Measurements from ENCODE around the gene FGFBP3.

FGFBP3 gene

GRCh38 chr10:91909117-91909677, at the start of gene FGFBP3:
FGFBP3 (minus strand) TSS chr10:91909486; CDS start chr10:91908969, 517 bp downstream.
- DNase-seq: peak; percentile 73

- DNase-seq: no peak
Observed at GRCh38 chr10:91957091-91957490, 47.8 kb upstream of the FGFBP3 start.

- no peak for DNase-seq
Observed at GRCh38 chr10:91955114-91955513, 45.8 kb upstream of the FGFBP3 start.

- no peak for DNase-seq
Observed at GRCh38 chr10:91953600-91954160, 44.4 kb upstream of the FGFBP3 start.

- DNase-seq: no peak
Observed at GRCh38 chr10:91944880-91945630, 35.8 kb upstream of the FGFBP3 start.

GRCh38 chr10:91941426-91941825, 32.1 kb upstream of the FGFBP3 start:
- no peak for DNase-seq

GRCh38 chr10:91939653-91940052, 30.4 kb upstream of the FGFBP3 start:
- DNase-seq: no peak

- no peak for DNase-seq
Observed at GRCh38 chr10:91935886-91936285, 26.6 kb upstream of the FGFBP3 start.

GRCh38 chr10:91932737-91933136, 23.5 kb upstream of the FGFBP3 start:
- no peak for DNase-seq

GRCh38 chr10:91931526-91932190, 22.4 kb upstream of the FGFBP3 start:
- peak; percentile 87 for DNase-seq

- DNase-seq: no peak
Observed at GRCh38 chr10:91930939-91931338, 21.7 kb upstream of the FGFBP3 start.

GRCh38 chr10:91925022-91925320, 15.7 kb upstream of the FGFBP3 start:
- no peak for DNase-seq

- DNase-seq: no peak
Observed at GRCh38 chr10:91924212-91925021, 15.1 kb upstream of the FGFBP3 start.

- DNase-seq: peak; percentile 95
Observed at GRCh38 chr10:91923371-91924211, 14.3 kb upstream of the FGFBP3 start, which contains the start of gene BTAF1. BTAF1 (plus strand) TSS chr10:91923770; CDS start chr10:91924077, 307 bp downstream.

- DNase-seq: no peak
Observed at GRCh38 chr10:91919651-91920050, 10.4 kb upstream of the FGFBP3 start.

- no peak for DNase-seq
Observed at GRCh38 chr10:91910467-91910866, 1.2 kb upstream of the FGFBP3 start.

GRCh38 chr10:91908337-91909116, 759 bp downstream of the FGFBP3 start:
- DNase-seq: peak; percentile 94

GRCh38 chr10:91907914-91908336, 1.4 kb downstream of the FGFBP3 start:
- DNase-seq: no peak

GRCh38 chr10:91907033-91907594, 2.2 kb downstream of the FGFBP3 start:
- DNase-seq: no peak

GRCh38 chr10:91901784-91902677, 7.3 kb downstream of the FGFBP3 start:
- DNase-seq: peak; percentile 67

Data from islet precursor cell (in vitro differentiated cells).